GM18951 (cell line): ENCODE results near the gene ATAD3B.
"Not testable (repeated sequence)": the region's sequence is repeated elsewhere in the genome, so short reads cannot be mapped to it uniquely, and the experiment has no call there.

Experiments
- POLR2A ChIP-seq: IDR thresholded peaks from 4 replicates; pipeline ENCODE4 v1.6.1; 2011; ENCODE audit warnings: mild to moderate bottlenecking; ENCODE audit not compliant: insufficient read length, insufficient read depth; ENCODE audit errors: extremely low read depth
- in situ Hi-C: fragments of 300-500 bp; cut with MboI; formaldehyde crosslinking; loops from one replicate; pipeline ENCODE4 v1.12.0; 2022; ENCODE audit warnings: low sequenced_read_pairs, mixed read lengths, inconsistent platforms; ENCODE audit not compliant: unreplicated experiment

ATAD3B gene

DNA sequence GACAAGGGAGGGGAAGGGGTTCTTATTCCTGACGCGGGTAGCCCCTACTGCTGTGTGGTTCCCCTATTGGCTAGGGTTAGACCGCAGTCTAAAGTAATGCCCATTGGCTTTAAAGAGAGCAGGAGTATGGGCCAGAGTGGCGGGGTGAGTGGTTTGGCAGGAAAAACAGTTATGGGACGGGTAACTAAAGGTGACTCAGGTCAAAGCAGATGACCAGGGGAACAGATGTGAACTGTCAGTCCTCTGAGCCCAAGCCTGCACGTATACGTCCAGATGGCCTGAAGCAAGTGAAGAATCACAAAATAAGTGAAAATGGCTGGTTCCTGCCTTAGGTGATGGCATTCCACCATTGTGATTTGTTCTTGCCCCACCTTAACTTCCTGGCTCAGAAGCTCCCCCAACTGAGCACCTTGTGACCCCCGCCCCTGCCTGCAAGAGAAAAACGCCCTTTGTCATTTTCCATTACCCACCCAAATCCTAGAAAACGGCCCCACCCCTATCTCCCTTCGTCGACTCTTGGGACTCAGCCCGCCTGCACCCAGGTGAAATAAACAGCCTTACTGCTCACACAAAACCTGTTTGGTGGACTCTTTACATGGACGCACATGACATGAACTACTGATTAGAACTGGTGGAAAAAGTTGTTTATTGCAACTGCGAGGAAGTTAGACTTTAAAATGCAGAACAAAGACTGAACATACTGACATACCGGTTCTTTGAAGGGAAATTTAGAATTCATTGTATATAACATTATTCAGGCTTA lies 758 bp upstream of the ATAD3B start:
- in situ Hi-C loops, result no loop called here
- TF ChIP-seq POLR2A, result no peak

DNA sequence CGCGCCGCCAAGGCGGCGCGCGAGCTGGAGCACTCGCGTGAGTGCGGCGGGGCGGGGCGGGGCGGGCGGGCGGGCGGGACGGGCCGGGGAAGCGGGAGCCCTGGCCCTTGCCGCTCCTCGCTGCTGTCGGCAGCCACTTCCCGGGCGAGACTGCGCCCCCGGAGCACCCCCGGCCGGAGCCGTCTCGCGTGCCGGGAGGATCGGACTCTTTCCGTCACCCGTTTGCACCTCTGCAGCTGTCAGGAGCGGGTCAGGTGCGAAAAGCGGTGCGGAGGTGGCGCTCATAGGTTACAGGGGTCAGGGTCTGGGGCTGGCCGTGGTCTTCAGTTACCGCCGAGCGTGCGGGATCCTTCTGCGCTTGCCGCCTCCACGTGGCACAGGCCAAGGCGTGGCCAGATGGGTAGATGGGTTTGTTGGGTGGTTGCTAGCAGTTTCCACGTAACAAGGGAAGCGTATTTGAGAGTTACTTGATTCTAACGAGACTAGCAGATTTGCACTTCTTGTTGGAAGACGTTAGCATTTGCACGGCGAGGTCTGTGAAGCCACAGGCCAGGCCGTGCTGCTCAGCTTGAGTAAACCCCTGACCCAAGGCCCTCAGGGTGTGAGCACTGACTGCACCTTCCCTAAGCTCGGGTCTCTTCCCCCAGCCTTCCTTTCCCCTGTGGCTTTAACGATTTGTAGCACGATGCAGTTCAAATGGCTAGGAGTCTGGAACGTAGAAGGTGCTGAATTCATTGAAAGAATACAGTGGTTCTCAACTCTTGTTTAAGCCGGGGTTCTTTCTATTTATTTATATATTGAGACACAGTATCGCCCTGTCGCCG lies 700 bp downstream of the ATAD3B start:
- in situ Hi-C loops, result not testable (repeated sequence)

DNA sequence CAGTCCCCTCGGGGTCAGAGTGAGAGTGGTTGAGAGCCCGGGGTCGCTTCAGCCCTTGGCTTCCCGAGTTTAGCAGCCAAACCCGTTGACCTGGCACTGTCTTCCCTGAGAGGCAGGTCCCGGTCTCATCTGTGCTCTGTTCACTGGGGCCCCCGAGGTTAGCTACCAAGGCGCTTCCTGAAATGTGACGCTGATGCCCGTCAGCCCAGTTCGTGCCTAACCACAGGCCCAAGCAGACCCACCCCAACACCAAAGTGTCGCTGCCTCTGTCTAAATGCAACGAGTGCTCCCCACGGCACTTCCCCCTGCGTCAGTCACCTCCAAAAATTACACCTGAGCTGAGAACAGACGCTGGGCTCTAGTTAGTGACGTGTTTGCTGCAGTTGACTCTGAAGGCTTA lies 4.4 kb downstream of the ATAD3B start:
- in situ Hi-C loops, result not testable (repeated sequence)

- no peak for TF ChIP-seq POLR2A
- in situ Hi-C loops, result no loop called here
These were observed 5.6 kb downstream of the ATAD3B start for GRCh38 chr1:1477206-1477605.

- TF ChIP-seq POLR2A, result no peak
- in situ Hi-C loops, result no loop called here
These were observed 8.3 kb downstream of the ATAD3B start for GRCh38 chr1:1479547-1480487.

DNA sequence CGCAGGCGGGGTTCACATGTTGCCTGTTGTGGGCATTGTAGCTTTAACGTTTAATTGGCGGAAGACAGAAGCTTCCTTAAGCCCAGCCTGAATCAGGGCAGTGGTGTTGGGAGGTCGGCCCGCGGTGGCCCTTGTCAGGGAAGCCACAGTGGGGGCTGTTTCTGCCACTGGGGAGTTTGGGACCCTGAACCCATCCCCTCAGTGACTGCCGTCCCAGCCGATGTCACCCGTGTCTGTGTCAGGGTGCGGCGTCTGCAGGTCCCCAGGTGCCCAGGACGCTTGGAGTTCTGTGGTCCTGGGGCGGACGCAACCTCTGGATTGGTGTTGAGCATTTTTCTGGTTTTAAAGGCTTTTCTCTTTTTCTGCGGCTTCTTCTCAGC lies 8.9 kb downstream of the ATAD3B start:
- in situ Hi-C loops, result not testable (repeated sequence)

- in situ Hi-C loops, result not testable (repeated sequence)
These were observed 10.2 kb downstream of the ATAD3B start for GRCh38 chr1:1481811-1482210.

DNA sequence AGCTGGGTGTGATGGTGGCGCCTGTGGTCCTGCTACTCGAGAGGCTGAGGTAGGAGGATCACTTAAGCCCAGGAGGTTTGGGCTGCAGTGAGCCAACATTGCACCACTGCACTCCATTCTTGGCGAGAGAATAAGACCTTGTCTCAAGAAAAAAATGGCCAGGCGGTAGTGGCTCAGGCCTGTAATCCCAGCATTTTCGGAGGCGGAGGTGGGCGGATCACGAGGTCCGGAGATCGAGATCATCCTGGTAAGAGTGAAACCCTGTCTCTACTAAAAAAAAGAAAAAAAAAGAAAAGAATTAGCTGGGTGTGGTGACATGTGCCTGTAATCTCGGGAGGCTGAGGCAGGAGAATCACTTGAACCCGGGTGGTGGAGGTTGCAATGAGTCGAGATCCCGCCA lies 11.3 kb downstream of the ATAD3B start:
- in situ Hi-C loops, result no loop called here
- TF ChIP-seq POLR2A, result no peak

DNA sequence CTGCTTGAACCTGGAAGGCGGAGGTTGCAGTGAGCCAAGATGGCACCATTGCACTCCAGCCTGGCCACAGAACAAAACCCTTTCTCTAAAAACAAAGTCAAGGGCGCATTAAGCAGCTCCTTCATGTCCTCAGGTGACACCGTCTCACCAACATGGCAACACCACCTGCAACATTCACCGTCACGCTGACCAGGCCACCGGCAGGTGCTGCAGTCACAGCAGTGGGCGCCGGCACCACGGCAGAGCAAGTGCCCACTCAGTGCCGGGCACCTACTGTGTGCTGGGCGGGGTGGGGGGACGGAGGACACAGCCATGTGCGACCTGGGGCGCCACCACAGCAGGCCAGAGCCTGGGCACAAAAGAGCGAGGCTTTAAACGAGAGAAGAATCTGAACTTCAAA lies 12.1 kb downstream of the ATAD3B start:
- in situ Hi-C loops, result no loop called here
- TF ChIP-seq POLR2A, result no peak

- in situ Hi-C loops, result not testable (repeated sequence)
These were observed 13.6 kb downstream of the ATAD3B start for GRCh38 chr1:1484976-1485750.

GRCh38 chr1:1485755-1486317 lies 14.3 kb downstream of the ATAD3B start:
- in situ Hi-C loops, result not testable (repeated sequence)

GRCh38 chr1:1487701-1488100 lies 16.1 kb downstream of the ATAD3B start:
- TF ChIP-seq POLR2A, result no peak
- in situ Hi-C loops, result no loop called here

DNA sequence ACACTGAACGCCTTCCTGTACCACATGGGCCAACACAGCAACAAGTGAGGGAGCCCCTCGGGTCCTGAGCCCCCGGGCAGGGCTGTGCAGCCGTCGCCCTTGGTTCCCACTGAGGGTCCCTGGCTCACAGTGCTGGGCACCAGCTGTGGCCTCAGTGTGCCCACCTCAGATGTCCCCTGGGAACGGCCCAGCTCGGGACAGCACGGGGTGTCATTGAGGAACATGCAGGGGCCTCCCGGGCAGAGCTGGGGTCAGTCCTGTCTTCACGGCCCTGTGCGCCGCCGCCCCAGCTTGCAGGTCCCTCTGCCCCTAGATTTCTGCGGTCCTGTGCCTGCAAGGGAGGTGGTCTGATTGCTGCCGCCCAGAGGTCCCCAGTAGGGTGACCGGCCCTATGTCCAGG lies 17.7 kb downstream of the ATAD3B start:
- TF ChIP-seq POLR2A, result no peak
- in situ Hi-C loops, result no loop called here

GRCh38 chr1:1489861-1490260 lies 18.3 kb downstream of the ATAD3B start:
- in situ Hi-C loops, result no loop called here
- TF ChIP-seq POLR2A, result no peak
